Common myeloid progenitor, CD34-positive (primary cell): ENCODE data around the gene HDAC4.
"Not testable (repeated sequence)": the region's sequence is repeated elsewhere in the genome, so short reads cannot be mapped to it uniquely, and the experiment has no call there.

Source experiments
- CTCF ChIA-PET: fragments of 350-600 bp; sonication (Branson Sonifier 250); formaldehyde crosslinking; loops from one replicate; lab custom pipeline; 2021; ENCODE audit warnings: antibody characterized with exemption; lab: Charles Lee
- POLR2A ChIA-PET: fragments of 350-600 bp; sonication (Branson Sonifier 250); formaldehyde crosslinking; loops from one replicate; lab custom pipeline; 2021; ENCODE audit warnings: antibody characterized with exemption; lab: Charles Lee
- DNase-seq, 3 donors: peaks; one replicate each; pipeline versions ENCODE4 v3.0.0 to v3.0.0-alpha.2; 2013
- H3K27ac ChIP-seq, 2 experiments: 1 replicate in 1 of 2; 2 replicates in 1 of 2; pipeline ENCODE4 v1.7.0; 2013; ENCODE audit warnings: inconsistent platforms in 2 of 2, low read length in 2 of 2, mild to moderate bottlenecking in 2 of 2, low read depth in 1 of 2, moderate library complexity in 1 of 2; ENCODE audit not compliant: severe bottlenecking in 2 of 2, insufficient read depth in 1 of 2, poor library complexity in 1 of 2
- H3K27me3 ChIP-seq, 5 experiments: replicated peaks in 2 of 5; 1 replicate in 3 of 5; 2 replicates in 2 of 5; pipeline versions ENCODE4 v1.6.1 to v1.7.0; 2013; ENCODE audit warnings: low read length in 4 of 5, mild to moderate bottlenecking in 2 of 5, moderate library complexity in 2 of 5, inconsistent platforms in 1 of 5; ENCODE audit not compliant: insufficient read depth in 5 of 5, control insufficient read depth in 4 of 5
- H3K36me3 ChIP-seq, 4 experiments: 1 replicate in 2 of 4; 2 replicates in 2 of 4; pipeline versions ENCODE4 v1.6.1 to v1.7.0; 2013; ENCODE audit warnings: low read length in 3 of 4, control low read depth in 1 of 4, mild to moderate bottlenecking in 1 of 4; ENCODE audit not compliant: control insufficient read depth in 4 of 4, insufficient read depth in 4 of 4
- H3K4me1 ChIP-seq, 4 experiments: 1 replicate in 3 of 4; 2 replicates in 1 of 4; pipeline versions ENCODE4 v1.6.1 to v1.7.1; 2013; ENCODE audit warnings: low read length in 3 of 4, mild to moderate bottlenecking in 3 of 4, control low read depth in 1 of 4, inconsistent platforms in 1 of 4, moderate library complexity in 1 of 4; ENCODE audit not compliant: control insufficient read depth in 4 of 4, insufficient read depth in 4 of 4; ENCODE audit errors: control extremely low read depth in 1 of 4
- H3K4me3 ChIP-seq, 7 experiments: 1 replicate in 4 of 7; 2 replicates in 3 of 7; pipeline versions ENCODE4 v1.5.1 to v1.7.0; 2013; ENCODE audit warnings: mild to moderate bottlenecking in 7 of 7, low read length in 6 of 7, moderate library complexity in 6 of 7, inconsistent platforms in 2 of 7, low read depth in 2 of 7, control low read depth in 1 of 7; ENCODE audit not compliant: insufficient read depth in 4 of 7, control insufficient read depth in 1 of 7; ENCODE audit errors: extremely low read depth in 1 of 7
- H3K9me3 ChIP-seq, 5 experiments: 1 replicate in 4 of 5; 2 replicates in 1 of 5; pipeline versions ENCODE4 v1.6.1 to v1.7.1; 2013; ENCODE audit warnings: low read length in 4 of 5, mild to moderate bottlenecking in 2 of 5, inconsistent platforms in 1 of 5, low read depth in 1 of 5, moderate library complexity in 1 of 5; ENCODE audit not compliant: control insufficient read depth in 4 of 5, insufficient read depth in 2 of 5; ENCODE audit errors: control extremely low read depth in 1 of 5
- WGBS: methylation state at CpG from one replicate; pipeline ENCODE4 v1.1.5; 2013; ENCODE audit not compliant: insufficient coverage; 5-methylcytosine and 5-hydroxymethylcytosine counted together

The HDAC4 gene

DNA sequence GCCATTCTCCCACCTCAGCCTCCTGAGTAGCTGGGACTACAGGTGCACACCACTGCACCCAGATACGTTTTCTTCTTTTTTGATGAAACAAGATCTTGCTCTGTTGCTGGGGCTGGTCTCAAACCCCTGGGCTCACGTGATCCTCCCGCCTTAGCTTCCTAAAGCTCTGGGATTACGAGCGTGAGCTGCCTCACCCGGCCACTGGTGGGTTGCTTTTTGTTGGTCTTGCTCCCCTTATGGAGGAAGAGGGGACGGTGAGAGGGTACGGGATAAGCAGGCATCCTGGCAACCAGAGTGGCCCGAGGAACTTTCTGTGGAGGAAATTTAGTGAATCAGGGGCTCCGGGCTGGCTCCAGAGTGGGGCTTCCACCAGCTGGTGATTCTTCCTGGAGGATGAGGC is 222.3 kb downstream of the HDAC4 start:
- WGBS: 98% methylated on average over 9 of the region's 10 CpGs
- H3K36me3 ChIP-seq: peaks cover 8 to 57% (median 28%) of the 10 kb centered on the region in 4 experiments

DNA sequence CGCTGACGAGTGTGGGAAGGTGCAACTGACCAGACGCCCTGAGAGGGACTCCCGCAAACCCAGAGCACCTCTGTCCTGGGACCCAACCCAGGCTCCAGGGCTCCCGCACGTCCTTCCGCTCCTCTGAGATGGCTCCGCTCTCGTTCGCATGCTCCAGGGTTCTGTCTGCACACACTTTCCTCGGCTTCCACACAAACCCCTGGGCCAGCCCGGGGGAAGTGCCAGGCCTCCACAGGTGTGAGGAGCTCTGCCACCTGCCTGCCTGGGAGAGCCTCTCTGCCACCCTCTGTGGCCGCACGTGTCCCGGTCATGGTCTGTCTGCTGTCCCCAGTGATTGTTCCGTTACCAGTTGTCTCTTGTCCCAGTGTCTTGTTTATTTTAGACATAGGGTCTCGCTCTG is 222.9 kb downstream of the HDAC4 start:
- no peak overlapping the region for H3K27ac ChIP-seq
- H3K27me3 ChIP-seq: no peaks in the 10 kb centered on the region
- no peak overlapping the region for H3K4me3 ChIP-seq
- DNase-seq: no peak
- POLR2A ChIA-PET: no interaction called here
- peaks cover 8 to 60% (median 28%) of the 10 kb centered on the region in 4 experiments for H3K36me3 ChIP-seq
- WGBS: 97% methylated on average over 16 of the region's 17 CpGs
- CTCF ChIA-PET: no interaction called here
- H3K9me3 ChIP-seq: peaks cover 2 to 36% (median 17%) of the 10 kb centered on the region in 5 experiments
- no peaks in the 10 kb centered on the region for H3K4me1 ChIP-seq

More for the DNA sequence above, 222.3 kb downstream of the HDAC4 start:
- Histone ChIP-seq H3K27ac (no peak overlapping the region), H3K9me3 (peaks cover 2 to 31% (median 15%) of the 10 kb centered on the region in 5 experiments), H3K4me1 (no peaks in the 10 kb centered on the region), H3K27me3 (no peaks in the 10 kb centered on the region), H3K4me3 (no peak overlapping the region)
- POLR2A ChIA-PET: no interaction called here
- CTCF ChIA-PET: no interaction called here
- no peak for DNase-seq

DNA sequence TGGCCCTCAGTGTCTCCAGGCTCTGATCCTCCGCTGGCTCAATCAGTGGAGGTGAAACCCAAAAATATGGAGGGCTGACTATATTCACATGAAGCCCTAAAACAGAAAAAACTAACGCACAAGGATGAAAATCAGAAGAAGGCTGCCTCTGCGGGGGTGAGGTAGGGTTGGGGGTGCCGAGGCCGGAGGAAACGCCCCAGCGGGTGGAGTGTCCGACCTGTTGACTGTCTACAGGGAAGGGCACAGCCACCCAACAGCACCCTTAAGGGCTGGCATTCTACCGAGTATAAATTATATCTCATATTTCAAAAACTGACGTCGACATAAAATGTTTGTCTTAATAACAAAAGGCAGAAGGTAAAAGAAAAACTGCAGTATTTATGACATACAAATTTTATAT is 223.5 kb downstream of the HDAC4 start:
- no peak for DNase-seq
- ChIA-PET CTCF (no interaction called here), POLR2A (no interaction called here)
- peaks cover 8 to 60% (median 28%) of the 10 kb centered on the region in 4 experiments for H3K36me3 ChIP-seq
- no peak overlapping the region for H3K4me3 ChIP-seq
- peaks cover 5 to 41% (median 17%) of the 10 kb centered on the region in 5 experiments for H3K9me3 ChIP-seq
- no peaks in the 10 kb centered on the region for H3K27me3 ChIP-seq
- 100% methylated on average over 1 of the region's 11 CpGs for WGBS
- H3K4me1 ChIP-seq: no peaks in the 10 kb centered on the region
- H3K27ac ChIP-seq: no peak overlapping the region

DNA sequence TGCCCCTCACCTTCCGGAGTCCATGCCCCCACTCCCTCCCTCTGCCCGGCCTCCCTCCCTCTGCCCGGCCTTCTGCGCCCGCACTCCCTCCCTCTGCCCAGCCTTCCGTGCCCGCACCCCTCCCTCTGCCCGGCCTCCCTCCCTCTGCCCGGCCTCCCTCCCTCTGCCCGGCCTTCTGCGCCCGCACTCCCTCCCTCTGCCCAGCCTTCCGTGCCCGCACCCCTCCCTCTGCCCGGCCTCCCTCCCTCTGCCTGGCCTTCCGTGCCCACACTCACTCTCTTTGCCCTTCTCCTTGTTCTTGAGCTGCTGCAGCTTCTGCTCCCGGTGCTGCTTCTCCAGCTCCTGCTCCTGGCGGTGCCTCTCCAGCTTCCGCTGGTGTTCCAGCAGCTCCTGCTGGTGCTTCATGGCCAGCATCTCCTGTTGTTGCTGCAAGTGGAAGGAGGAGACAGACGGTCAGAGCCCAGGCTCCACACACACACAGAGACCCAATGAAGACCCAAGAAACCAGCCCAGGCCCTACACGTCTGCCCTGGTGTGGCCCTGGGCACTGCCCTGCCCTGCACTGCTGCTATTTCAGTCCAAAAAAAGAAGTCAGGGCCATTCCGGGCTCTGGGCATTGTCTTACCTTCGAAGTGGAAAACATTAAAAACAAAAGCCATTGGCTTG is 224.5 kb downstream of the HDAC4 start:
- H3K4me1 ChIP-seq, H3K27ac ChIP-seq, POLR2A ChIA-PET, DNase-seq, CTCF ChIA-PET, H3K27me3 ChIP-seq, H3K4me3 ChIP-seq: not testable (repeated sequence)
- Histone ChIP-seq H3K36me3 (peaks cover 8 to 60% (median 23%) of the 10 kb centered on the region in 4 experiments), H3K9me3 (peaks cover 8 to 47% (median 24%) of the 10 kb centered on the region in 5 experiments)
- 94% methylated on average over 14 of the region's 23 CpGs for WGBS

DNA sequence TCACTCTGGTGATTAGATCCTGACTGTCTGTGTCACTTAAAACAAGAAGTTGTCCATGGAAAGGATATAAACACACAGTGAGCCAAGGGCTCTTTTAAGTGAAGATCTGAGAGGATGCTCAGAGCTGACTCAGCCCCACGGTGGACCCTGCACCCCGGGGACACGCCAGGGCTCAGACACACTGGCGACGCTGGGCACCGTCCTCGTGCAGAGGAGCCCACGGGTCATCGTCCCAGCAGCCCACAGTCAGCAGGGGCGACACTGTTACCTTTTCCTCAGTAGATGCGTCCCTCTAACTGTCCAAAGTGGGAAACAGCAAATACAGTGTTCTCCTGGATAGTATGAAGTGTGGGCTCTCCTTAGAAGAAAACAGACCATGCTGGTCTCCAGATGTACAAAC is 225.6 kb downstream of the HDAC4 start:
- ChIA-PET CTCF (no interaction called here), POLR2A (no interaction called here)
- Histone ChIP-seq H3K27me3 (no peaks in the 10 kb centered on the region), H3K4me3 (no peak overlapping the region), H3K4me1 (no peaks in the 10 kb centered on the region), H3K9me3 (peaks cover 8 to 57% (median 31%) of the 10 kb centered on the region in 5 experiments), H3K27ac (no peak overlapping the region), H3K36me3 (peaks cover 8 to 68% (median 25%) of the 10 kb centered on the region in 4 experiments)
- DNase-seq: no peak
- WGBS: 99% methylated on average over 11 of the region's 11 CpGs

DNA sequence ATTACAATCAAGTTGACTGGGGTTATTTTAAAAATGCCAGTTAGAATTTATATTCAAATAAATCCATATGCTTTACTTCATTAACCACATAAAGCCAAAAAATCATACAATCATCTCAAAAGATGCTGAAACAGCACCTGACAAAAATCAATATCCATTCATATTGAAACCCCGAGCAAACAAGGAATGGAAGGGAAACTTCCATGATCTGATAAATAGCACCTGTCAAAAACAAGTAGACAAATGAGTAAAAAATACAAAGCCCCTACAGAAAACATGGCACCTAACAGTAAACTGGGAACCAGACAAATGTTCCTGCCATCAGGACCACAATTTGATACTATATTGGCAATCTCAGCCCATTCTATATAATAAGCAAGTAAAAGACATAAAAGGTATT is 227.5 kb downstream of the HDAC4 start:
- POLR2A ChIA-PET: no interaction called here
- CTCF ChIA-PET: no interaction called here
- no peak for DNase-seq
- H3K4me1 ChIP-seq: no peaks in the 10 kb centered on the region
- no peaks in the 10 kb centered on the region for H3K27me3 ChIP-seq
- H3K9me3 ChIP-seq: peaks cover 8 to 57% (median 31%) of the 10 kb centered on the region in 5 experiments
- peaks cover 8 to 58% (median 20%) of the 10 kb centered on the region in 4 experiments for H3K36me3 ChIP-seq
- H3K27ac ChIP-seq: no peak overlapping the region
- no CpG with 5 or more reads among the region's 1 CpG for WGBS
- no peak overlapping the region for H3K4me3 ChIP-seq

DNA sequence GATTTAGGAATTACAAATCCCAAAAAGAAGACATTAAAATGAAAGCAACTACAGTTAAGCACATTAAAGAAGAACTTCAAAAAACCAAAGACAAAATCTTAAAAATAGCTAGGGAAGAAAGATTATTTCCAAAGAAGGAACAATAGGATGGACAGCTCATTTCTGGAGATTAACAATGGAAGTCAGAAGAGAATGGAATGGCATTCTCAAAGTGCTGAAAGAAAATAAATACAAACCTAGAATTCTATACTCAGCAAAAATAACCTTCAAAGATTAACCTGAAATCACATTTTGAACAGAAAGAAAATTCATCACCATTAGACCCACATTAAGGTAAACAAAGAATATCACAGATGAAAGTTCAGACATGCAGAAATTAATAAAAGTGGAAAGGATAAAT is 229.2 kb downstream of the HDAC4 start:
- H3K4me1 ChIP-seq: no peaks in the 10 kb centered on the region
- peaks cover 8 to 48% (median 27%) of the 10 kb centered on the region in 5 experiments for H3K9me3 ChIP-seq
- no peak overlapping the region for H3K4me3 ChIP-seq
- peak in 2 of 3 donors; percentile 15 to 24 for DNase-seq
- ChIA-PET POLR2A (no interaction called here), CTCF (no interaction called here)
- H3K27me3 ChIP-seq: no peaks in the 10 kb centered on the region
- H3K27ac ChIP-seq: no peak overlapping the region
- H3K36me3 ChIP-seq: peaks cover 10 to 51% (median 20%) of the 10 kb centered on the region in 4 experiments
